Measurements from ENCODE around the gene SLC7A9.
"Not testable (repeated sequence)": the region's sequence is repeated elsewhere in the genome, so short reads cannot be mapped to it uniquely, and the experiment has no call there.

SLC7A9 gene

GRCh38 chr19:32798201-32798600 lies 71.4 kb downstream of the SLC7A9 start:
- DNase-seq (ENCODE audit: low read depth): no peak

- no peak for DNase-seq (ENCODE audit: low read depth)
These were observed 80.1 kb downstream of the SLC7A9 start for GRCh38 chr19:32789429-32789828.

GRCh38 chr19:32787895-32788294 lies 81.7 kb downstream of the SLC7A9 start:
- not testable (repeated sequence) for DNase-seq (ENCODE audit: low read depth)

GRCh38 chr19:32787161-32787813 lies 82.3 kb downstream of the SLC7A9 start:
- not testable (repeated sequence) for DNase-seq (ENCODE audit: low read depth)

GRCh38 chr19:32782089-32782488 lies 87.5 kb downstream of the SLC7A9 start:
- DNase-seq (ENCODE audit: low read depth): not testable (repeated sequence)

GRCh38 chr19:32781280-32781679 lies 88.3 kb downstream of the SLC7A9 start:
- no peak for DNase-seq (ENCODE audit: low read depth)
